H1 (cell line): ENCODE results near the gene AGR2. TPM values are rescaled to one million over a fixed set of nuclear protein-coding genes. Genes with fewer than 3 reads are reported as not detected.

ENCODE experiments used
- CTCF ChIA-PET: fragments of 300-600 bp; sonication (Branson Sonifier 250); formaldehyde crosslinking; loops from one replicate; lab custom pipeline; 2021; ENCODE audit not compliant: partially characterized antibody; lab: Charles Lee
- POLR2A ChIA-PET: fragments of 300-600 bp; sonication (Branson Sonifier 250); formaldehyde crosslinking; loops from one replicate; lab custom pipeline; 2021; ENCODE audit warnings: inconsistent platforms; ENCODE audit not compliant: partially characterized antibody; lab: Charles Lee
- DNase-seq, 2 experiments: peaks; one replicate each; pipeline versions ENCODE4 v3.0.0 to v3.0.0-alpha.2; 2010 to 2022; ENCODE audit warnings: low spot score in 2 of 2, low read depth in 1 of 2, mixed read lengths in 1 of 2
- FAIRE-seq: peaks from 2 replicates; lab custom pipeline; 2011; peaks lifted over from hg19 to GRCh38; lab: Jason Lieb, UNC
- H2AFZ ChIP-seq: 2 replicates; pipeline ENCODE4 v1.8.1; 2012; ENCODE audit warnings: low read length, inconsistent platforms
- H2AK5ac ChIP-seq: 2 replicates; pipeline ENCODE4 v1.6.1; 2013; ENCODE audit warnings: low read depth, low read length
- H2BK120ac ChIP-seq: replicated peaks from 2 replicates; pipeline ENCODE3; 2013; ENCODE audit warnings: low read depth, low read length, inconsistent platforms
- H2BK12ac ChIP-seq: 2 replicates; pipeline ENCODE4 v1.6.1; 2013; ENCODE audit warnings: low read depth, low read length
- H2BK15ac ChIP-seq: 2 replicates; pipeline ENCODE4 v1.6.1; 2013; ENCODE audit warnings: low read length
- H2BK20ac ChIP-seq: 2 replicates; pipeline ENCODE4 v1.6.1; 2013; ENCODE audit warnings: low read length
- H2BK5ac ChIP-seq: 2 replicates; pipeline ENCODE4 v1.6.1; 2013; ENCODE audit warnings: low read depth, low read length
- H3K14ac ChIP-seq: 2 replicates; pipeline ENCODE4 v1.6.1; 2013; ENCODE audit warnings: inconsistent platforms; ENCODE audit not compliant: insufficient read length
- H3K18ac ChIP-seq: 2 replicates; pipeline ENCODE4 v1.6.1; 2013; ENCODE audit warnings: low read length; ENCODE audit errors: extremely low read depth
- H3K23ac ChIP-seq: 2 replicates; pipeline ENCODE4 v1.6.1; 2013; ENCODE audit warnings: inconsistent platforms; ENCODE audit not compliant: insufficient read length
- H3K23me2 ChIP-seq: 2 replicates; pipeline ENCODE4 v1.6.1; 2013; ENCODE audit warnings: low read depth, low read length
- H3K27ac ChIP-seq: 2 replicates; pipeline ENCODE4 v1.6.1; 2011; ENCODE audit warnings: low read depth, low read length, inconsistent platforms
- H3K27me3 ChIP-seq, 4 experiments: replicated peaks in 1 of 4; 1 replicate in 1 of 4; 2 replicates in 3 of 4; pipeline versions ENCODE4 v1.6.1 to v1.8.1; 2011 to 2013; ENCODE audit warnings: low read length in 3 of 4, mild to moderate bottlenecking in 3 of 4, inconsistent platforms in 2 of 4, mixed read lengths in 2 of 4, moderate library complexity in 1 of 4; ENCODE audit not compliant: control insufficient read depth in 3 of 4, insufficient read depth in 3 of 4; ENCODE audit errors: extremely low read depth in 1 of 4
- H3K36me3 ChIP-seq, 4 experiments: 2 replicates each; pipeline versions ENCODE4 v1.6.1 to v1.8.1; 2011 to 2013; ENCODE audit warnings: mild to moderate bottlenecking in 4 of 4, low read length in 3 of 4, moderate library complexity in 2 of 4, control low read depth in 1 of 4, inconsistent platforms in 1 of 4; ENCODE audit not compliant: insufficient read depth in 4 of 4, control insufficient read depth in 2 of 4
- H3K4ac ChIP-seq: replicated peaks from 2 replicates; pipeline ENCODE3; 2013; ENCODE audit warnings: low read length, low read depth, mixed read lengths, inconsistent platforms; ENCODE audit not compliant: insufficient read length
- H3K4me1 ChIP-seq, 4 experiments: replicated peaks in 1 of 4; 1 replicate in 1 of 4; 2 replicates in 3 of 4; pipeline versions ENCODE4 v1.6.1 to v1.8.1; 2011 to 2013; ENCODE audit warnings: low read length in 3 of 4, inconsistent platforms in 2 of 4, mixed read lengths in 1 of 4; ENCODE audit not compliant: insufficient read depth in 4 of 4, control insufficient read depth in 3 of 4
- H3K4me2 ChIP-seq, 2 experiments: 2 replicates each; pipeline versions ENCODE4 v1.6.1 to v1.8.1; 2011 to 2013; ENCODE audit warnings: low read depth in 2 of 2, low read length in 2 of 2, control low read depth in 1 of 2, inconsistent platforms in 1 of 2, mild to moderate bottlenecking in 1 of 2; ENCODE audit not compliant: insufficient read depth in 1 of 2
- H3K4me3 ChIP-seq, 4 experiments: fragments of 200-600, 300-600 bp in 1 of 4; sonication (generic), shearing (Covaris generic), sonication (Bioruptor Twin) in 1 of 4; 2 replicates each; pipeline versions ENCODE4 v1.5.1 to v1.8.1; 2011 to 2016; ENCODE audit warnings: low read length in 4 of 4, low read depth in 3 of 4, control low read depth in 2 of 4, inconsistent platforms in 2 of 4, mild to moderate bottlenecking in 2 of 4, mixed read lengths in 1 of 4, moderate library complexity in 1 of 4; ENCODE audit not compliant: insufficient read depth in 2 of 4; ENCODE audit errors: extremely low read depth in 1 of 4
- H3K56ac ChIP-seq: replicated peaks from 2 replicates; pipeline ENCODE3; 2013; ENCODE audit warnings: low read depth, mild to moderate bottlenecking, mixed read lengths, low read length, inconsistent platforms; ENCODE audit not compliant: insufficient read length
- H3K79me1 ChIP-seq: 2 replicates; pipeline ENCODE4 v1.6.1; 2013; ENCODE audit warnings: low read depth, low read length, control low read depth
- H3K79me2 ChIP-seq, 2 experiments: 2 replicates each; pipeline versions ENCODE4 v1.6.1 to v1.8.1; 2012 to 2013; ENCODE audit warnings: low read length in 2 of 2, mild to moderate bottlenecking in 2 of 2, inconsistent platforms in 1 of 2; ENCODE audit not compliant: insufficient read depth in 2 of 2, control insufficient read depth in 1 of 2
- H3K9ac ChIP-seq, 4 experiments: replicated peaks in 1 of 4; 1 replicate in 1 of 4; 2 replicates in 3 of 4; pipeline versions ENCODE4 v1.6.1 to v1.8.1; 2011 to 2013; ENCODE audit warnings: low read depth in 3 of 4, low read length in 3 of 4, control low read depth in 2 of 4, mild to moderate bottlenecking in 2 of 4, moderate library complexity in 2 of 4, inconsistent platforms in 1 of 4; ENCODE audit errors: extremely low read depth in 1 of 4
- H3K9me3 ChIP-seq, 2 experiments: 2 replicates each; pipeline versions ENCODE4 v1.6.1 to v1.8.1; 2012 to 2013; ENCODE audit warnings: mild to moderate bottlenecking in 2 of 2, moderate library complexity in 2 of 2, control low read depth in 1 of 2, inconsistent platforms in 1 of 2, low read depth in 1 of 2, low read length in 1 of 2, mixed read lengths in 1 of 2; ENCODE audit not compliant: insufficient read depth in 2 of 2
- H4K20me1 ChIP-seq, 2 experiments: replicated peaks in 1 of 2; 2 replicates each; pipeline versions ENCODE3 to v1.8.1; 2011 to 2013; ENCODE audit warnings: inconsistent platforms in 2 of 2, low read length in 2 of 2, mild to moderate bottlenecking in 1 of 2; ENCODE audit not compliant: insufficient read depth in 2 of 2, control insufficient read depth in 1 of 2
- H4K5ac ChIP-seq: 2 replicates; pipeline ENCODE4 v1.6.1; 2013; ENCODE audit warnings: low read length, low read depth, mixed read lengths, inconsistent platforms; ENCODE audit not compliant: insufficient read length
- H4K8ac ChIP-seq: 2 replicates; pipeline ENCODE4 v1.8.0; 2013; ENCODE audit warnings: mild to moderate bottlenecking, moderate library complexity, low read length, inconsistent platforms; ENCODE audit not compliant: insufficient read depth; ENCODE audit errors: extremely low read depth
- H4K91ac ChIP-seq: replicated peaks from 2 replicates; pipeline ENCODE3; 2013; ENCODE audit warnings: low read length, mixed read lengths, inconsistent platforms; ENCODE audit not compliant: insufficient read length
- CTBP2 ChIP-seq: IDR thresholded peaks from 2 replicates; pipeline ENCODE4 v1.7.0; 2011; ENCODE audit warnings: borderline replicate concordance, mild to moderate bottlenecking, moderate library complexity, mixed read lengths, low read length; ENCODE audit not compliant: insufficient read depth, insufficient read length
- EZH2 ChIP-seq: fragments of 200-600 bp; sonication (generic); IDR thresholded peaks from 2 replicates; pipeline ENCODE4 v1.7.1; 2012; ENCODE audit warnings: low read depth, mild to moderate bottlenecking, moderate library complexity, low read length, inconsistent platforms; ENCODE audit not compliant: severe bottlenecking
- RAD21 ChIP-seq, 2 experiments: IDR thresholded peaks in 1 of 2; conservative IDR thresholded peaks in 1 of 2; 2 replicates each; pipeline ENCODE4 v1.6.1; 2011; ENCODE audit warnings: low read depth in 2 of 2, low read length in 2 of 2, improper control_type of control experiment in 1 of 2, inconsistent platforms in 1 of 2, mild to moderate bottlenecking in 1 of 2, moderate library complexity in 1 of 2
- USF2 ChIP-seq: IDR thresholded peaks from 2 replicates; pipeline ENCODE4 v1.6.1; 2011; ENCODE audit warnings: low read length, improper control_type of control experiment
- WGBS, 2 experiments: shearing (Covaris generic) in 1 of 2; methylation state at CpG; one replicate each; pipeline versions ENCODE4 v1.1.6 to v1.1.7; 2013 to 2015; ENCODE audit warnings: low lambda C conversion rate in 2 of 2, mixed read lengths in 2 of 2, inconsistent platforms in 1 of 2, low coverage in 1 of 2, missing lambda C conversion rate in 1 of 2; ENCODE audit not compliant: insufficient replicate concordance in 2 of 2, insufficient coverage in 1 of 2, insufficient read length in 1 of 2; ENCODE audit errors: extremely low coverage in 1 of 2, missing lambda C conversion rate in 1 of 2; 5-methylcytosine and 5-hydroxymethylcytosine counted together
- polyA plus RNA-seq, 7 experiments: library from polyadenylated mRNA; depleted of rRNA in 3 of 7; stranded (reverse) in 5 of 7; unstranded in 2 of 7; fragments of >200 nt in 5 of 7; fragments of 200-250 nt in 2 of 7; gene quantifications; 1 replicate in 5 of 7; 2 replicates in 1 of 7; 4 replicates in 1 of 7; pipeline versions ENCODE4 v1.2.1 to v1.2.3, GENCODE V29; 2011 to 2013; ENCODE audit warnings: missing spikeins in 2 of 7, mixed read lengths in 2 of 7
- total RNA-seq: library from RNA; stranded (reverse); fragmentation: NEBNext Ultra II Directional; extraction: Animal tissue kit (Norgen Biotek cat#: 25700); gene quantifications from 2 replicates; pipeline ENCODE4 v1.2.1, GENCODE V29; 2021

AGR2 gene
- total and polyA plus RNA-seq, 2 of the 8 experiments (the other 6 are each of a cell fraction or from before 2014, with no cell fraction given) = not detected

- no peak overlapping the region for H2AK5ac ChIP-seq
- H3K4me3 ChIP-seq = no peak overlapping the region
- no peak overlapping the region for H3K23ac ChIP-seq
- no peak overlapping the region for H4K5ac ChIP-seq
- H3K79me1 ChIP-seq = no peaks in the 10 kb centered on the region; the same call in 1 of the 2 replicates
- no peaks in the 10 kb centered on the region for H3K23me2 ChIP-seq
- H4K91ac ChIP-seq = no peak overlapping the region
- H3K4me1 ChIP-seq = no peaks in the 10 kb centered on the region
- H3K56ac ChIP-seq = no peak overlapping the region
- no peak overlapping the region for H3K27ac ChIP-seq
- no peak overlapping the region for H3K18ac ChIP-seq
- H3K9ac ChIP-seq = no peak overlapping the region
- H3K36me3 ChIP-seq = no peaks in the 10 kb centered on the region; a peak in 1 of 8 replicates
- no peaks in the 10 kb centered on the region for H3K79me2 ChIP-seq
- H2BK12ac ChIP-seq = no peak overlapping the region
- no peak for FAIRE-seq
- H3K9me3 ChIP-seq = no peaks in the 10 kb centered on the region; a peak in 1 of 4 replicates
- H3K14ac ChIP-seq = no peak overlapping the region
- no peak overlapping the region for H2BK15ac ChIP-seq
- no peak overlapping the region for H3K4me2 ChIP-seq
- H4K8ac ChIP-seq = no peak overlapping the region
- no peak overlapping the region for H2BK5ac ChIP-seq
- DNase-seq = no peak
- H3K4ac ChIP-seq = no peak overlapping the region
- no peak overlapping the region for H2BK120ac ChIP-seq
- H3K27me3 ChIP-seq = no peaks in the 10 kb centered on the region
- ChIA-PET POLR2A (no interaction called here), CTCF (no interaction called here)
- no peaks in the 10 kb centered on the region for H4K20me1 ChIP-seq
- no peak overlapping the region for H2BK20ac ChIP-seq
- no peak overlapping the region for H2AFZ ChIP-seq
- 95% methylated on average over 4 of the region's 4 CpGs; no CpG with 5 or more reads in 1 of the 2 experiments for WGBS, 2 experiments
- TF ChIP-seq USF2 (no peak), EZH2 (no peak), CTBP2 (no peak), RAD21 (IDR thresholded peaks at IDR 0.05 in 1 of 2, conservative IDR thresholded peaks at IDR 0.05 in 1 of 2; ENCODE audit: low read depth in 2 of 2, low read length in 2 of 2) (no peak)
These were observed 18.5 kb downstream of the AGR2 start for GRCh38 chr7:16786257-16786656.
